ENCODE measurements around the gene GORASP2.
A peak's percentile ranks its signal among the peaks of the same experiment; 100 is the strongest.
"Not testable (repeated sequence)": the region's sequence is repeated elsewhere in the genome, so short reads cannot be mapped to it uniquely, and the experiment has no call there.

Gene GORASP2

GRCh38 chr2:170928824-170929685, at the start of gene GORASP2:
GORASP2 (plus strand) TSS chr2:170929253; CDS start chr2:170929341, 88 bp downstream.
- DNase-seq (ENCODE audit: low read depth in 2 of 2): peak; percentile 93 to 94

- no peak for DNase-seq (ENCODE audit: low read depth in 2 of 2)
These were observed 47.2 kb upstream of the GORASP2 start for GRCh38 chr2:170881840-170882239.

- DNase-seq (ENCODE audit: low read depth in 2 of 2): no peak
These were observed 46.3 kb upstream of the GORASP2 start for GRCh38 chr2:170882758-170883157.

GRCh38 chr2:170883683-170884082, 45.4 kb upstream of the GORASP2 start:
- DNase-seq (ENCODE audit: low read depth in 2 of 2): no peak

- DNase-seq (ENCODE audit: low read depth in 2 of 2): no peak
These were observed 43.8 kb upstream of the GORASP2 start for GRCh38 chr2:170885130-170885791.

GRCh38 chr2:170886386-170886785, 42.7 kb upstream of the GORASP2 start:
- no peak for DNase-seq (ENCODE audit: low read depth in 2 of 2)

GRCh38 chr2:170887496-170887895, 41.6 kb upstream of the GORASP2 start:
- no peak for DNase-seq (ENCODE audit: low read depth in 2 of 2)

- DNase-seq (ENCODE audit: low read depth in 2 of 2): no peak
These were observed 41.2 kb upstream of the GORASP2 start for GRCh38 chr2:170887896-170888295.

GRCh38 chr2:170891893-170892292, 37.2 kb upstream of the GORASP2 start:
- no peak for DNase-seq (ENCODE audit: low read depth in 2 of 2)

- DNase-seq (ENCODE audit: low read depth in 2 of 2): no peak
These were observed 36.6 kb upstream of the GORASP2 start for GRCh38 chr2:170892391-170892951.

- DNase-seq (ENCODE audit: low read depth in 2 of 2): no peak
These were observed 33.9 kb upstream of the GORASP2 start for GRCh38 chr2:170895023-170895757.

- no peak for DNase-seq (ENCODE audit: low read depth in 2 of 2)
These were observed 32.4 kb upstream of the GORASP2 start for GRCh38 chr2:170896622-170897021.

- DNase-seq (ENCODE audit: low read depth in 2 of 2): no peak
These were observed 31.9 kb upstream of the GORASP2 start for GRCh38 chr2:170897108-170897507.

GRCh38 chr2:170905864-170906263, 23.2 kb upstream of the GORASP2 start:
- no peak for DNase-seq (ENCODE audit: low read depth in 2 of 2)

- DNase-seq (ENCODE audit: low read depth in 2 of 2): no peak
These were observed 17.7 kb upstream of the GORASP2 start for GRCh38 chr2:170911314-170911889.

GRCh38 chr2:170914994-170915666, 13.9 kb upstream of the GORASP2 start:
- not testable (repeated sequence) for DNase-seq (ENCODE audit: low read depth in 2 of 2)

GRCh38 chr2:170917219-170917913, 11.7 kb upstream of the GORASP2 start:
- DNase-seq (ENCODE audit: low read depth in 2 of 2): no peak

- no peak for DNase-seq (ENCODE audit: low read depth in 2 of 2)
These were observed 11.1 kb upstream of the GORASP2 start for GRCh38 chr2:170917957-170918356.

GRCh38 chr2:170921873-170922272, 7.2 kb upstream of the GORASP2 start:
- DNase-seq (ENCODE audit: low read depth in 2 of 2): not testable (repeated sequence)
